DMS114 treated with DMSO at 0.1 percent for 48 hours (cell line): ENCODE results near the gene PCSK5.

Experiments used
- DNase-seq: peaks from one replicate; lab custom pipeline; 2025; ENCODE audit not compliant: unreplicated experiment; lab: John Stamatoyannopoulos, UW

PCSK5 gene

DNA sequence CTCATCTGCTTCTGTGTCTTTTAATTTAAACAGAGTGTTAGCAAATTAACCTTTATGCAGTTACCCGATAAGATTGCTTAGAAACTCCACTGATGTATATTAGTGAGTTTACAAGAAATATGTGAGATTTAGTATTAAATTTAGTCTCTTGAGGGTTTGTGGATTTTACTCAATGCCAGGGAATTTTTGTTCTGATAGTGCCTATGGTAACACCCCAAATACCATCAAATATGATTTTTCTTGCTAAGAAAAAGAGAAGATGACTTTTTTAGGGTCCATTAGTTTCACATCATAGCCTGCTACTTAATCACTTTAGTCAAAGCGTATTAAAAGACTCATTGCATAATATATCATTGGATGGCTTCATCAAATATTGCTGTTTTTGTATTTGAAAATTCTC lies 224.9 kb downstream of the PCSK5 start:
- no peak for DNase-seq

DNA sequence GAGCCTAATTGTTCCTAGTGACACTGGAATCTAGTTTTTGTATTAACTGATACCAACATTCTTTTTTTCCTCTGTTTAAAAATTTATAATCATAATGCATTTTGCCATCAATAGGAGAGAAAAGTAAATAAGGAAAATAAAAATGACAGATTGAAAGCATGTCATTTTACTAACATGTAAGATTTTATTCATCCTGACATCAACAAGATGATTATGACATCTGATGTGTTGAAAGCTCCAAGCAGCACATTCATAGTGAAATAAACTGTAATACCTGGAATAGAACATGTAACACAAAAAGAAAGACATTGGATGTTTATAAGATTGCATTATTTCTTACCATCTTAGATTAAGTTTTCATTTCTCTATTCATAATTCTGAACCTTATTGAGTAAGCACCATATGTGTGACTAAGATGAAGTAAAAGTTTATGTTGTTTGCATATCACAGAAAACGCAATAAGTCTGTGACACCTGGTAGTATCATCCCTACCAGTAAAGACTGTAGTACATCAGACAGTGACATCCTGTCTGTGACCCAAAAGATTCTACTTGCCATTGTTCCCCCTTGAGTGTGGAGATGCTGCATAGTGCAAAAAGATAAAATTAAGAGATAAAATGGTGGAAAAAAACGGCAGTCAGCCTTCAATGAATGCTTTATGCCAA lies 225.6 kb downstream of the PCSK5 start:
- no peak for DNase-seq

DNA sequence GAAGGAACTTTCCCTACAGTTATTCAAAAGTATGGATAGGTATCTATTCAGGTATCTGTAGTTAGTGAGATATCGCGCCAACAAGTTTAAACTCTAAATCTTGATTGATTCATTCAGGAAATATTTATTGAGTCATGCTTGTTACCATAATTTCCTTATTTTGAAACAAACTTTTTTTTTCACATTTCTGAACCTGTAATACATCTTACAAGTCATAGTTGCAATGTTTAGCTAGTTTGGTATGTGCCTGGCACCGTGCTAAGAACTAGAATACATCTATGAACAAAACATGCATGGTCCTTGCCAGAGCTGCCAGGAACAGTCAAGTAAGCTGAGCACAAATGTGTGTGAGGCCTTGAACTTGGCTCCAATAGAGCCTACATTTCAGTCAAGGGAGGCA lies 226.4 kb downstream of the PCSK5 start:
- no peak for DNase-seq

DNA sequence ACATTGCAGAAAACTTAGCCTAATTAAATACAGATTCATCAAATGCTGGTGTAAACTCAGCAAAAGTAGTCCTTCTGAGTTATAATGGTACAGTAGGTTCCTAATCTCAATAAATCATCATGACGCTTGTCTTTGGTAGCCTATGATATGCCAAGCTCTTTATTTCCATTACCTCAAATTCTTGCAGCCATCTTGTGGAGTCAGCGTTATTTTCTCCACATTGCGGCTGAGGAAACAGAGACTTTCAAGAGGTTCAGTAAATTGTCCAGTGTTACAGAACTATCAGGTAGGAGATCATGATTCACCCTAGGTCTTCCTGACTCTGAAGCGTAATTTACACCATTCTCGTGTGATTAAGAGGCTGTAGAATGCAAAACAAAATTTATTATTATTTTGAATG lies 237.2 kb downstream of the PCSK5 start:
- DNase-seq = no peak

DNA sequence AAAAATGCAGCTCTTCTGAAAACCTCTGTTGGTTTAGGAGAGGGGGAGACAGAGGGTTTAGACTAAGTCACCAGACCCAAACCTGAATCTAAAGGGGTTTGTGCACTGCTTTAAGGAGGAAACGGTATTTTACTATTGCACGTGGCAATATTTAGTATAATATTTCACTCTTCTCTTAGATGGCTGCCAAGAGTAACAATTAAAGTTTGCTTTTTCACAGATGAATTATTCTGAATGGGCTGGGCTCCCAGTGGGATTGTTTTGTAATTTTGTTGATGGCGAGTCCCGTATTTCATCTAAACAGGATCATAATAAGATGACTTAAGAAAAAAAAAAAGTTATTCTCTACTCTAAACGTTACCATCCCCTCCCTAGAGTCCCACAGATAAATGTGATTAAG lies 245.4 kb downstream of the PCSK5 start:
- no peak for DNase-seq

DNA sequence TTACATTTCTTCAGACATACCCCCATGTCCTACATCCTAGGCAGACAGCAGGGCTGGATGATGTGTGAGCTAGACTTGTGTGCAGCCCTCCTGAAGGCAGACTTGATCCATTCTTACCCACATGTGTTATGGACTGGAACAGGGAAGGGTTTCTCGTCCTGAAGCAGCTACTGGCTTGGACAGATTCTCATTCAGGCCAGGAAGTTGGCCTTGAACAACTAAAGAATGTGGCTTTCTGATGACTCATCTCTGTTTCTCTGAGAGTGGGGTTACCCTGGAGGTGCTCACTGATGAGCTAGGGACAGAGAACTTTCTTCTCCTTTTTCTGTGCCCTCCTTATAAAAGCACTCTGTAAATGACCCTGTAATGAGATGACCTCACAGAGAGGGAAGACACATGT lies 246.5 kb downstream of the PCSK5 start:
- no peak for DNase-seq

DNA sequence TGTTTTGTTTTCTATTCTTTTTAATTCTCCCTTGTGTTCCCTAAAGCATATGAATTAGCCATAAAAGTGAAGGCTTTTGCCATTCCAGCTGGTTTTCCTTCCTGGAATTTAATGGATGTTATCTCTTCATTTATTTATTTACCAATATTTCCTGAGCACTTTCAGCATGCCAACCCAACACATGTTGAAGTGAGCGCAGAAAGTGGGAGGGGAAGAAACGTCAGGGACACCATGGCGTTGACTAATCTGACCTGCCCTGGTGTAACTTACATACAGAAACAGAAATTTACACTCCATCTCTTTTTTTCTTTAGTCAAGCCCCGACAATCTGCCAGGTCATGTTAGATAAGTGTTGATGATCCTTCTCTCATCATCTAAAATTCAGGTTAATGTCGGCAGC lies 247.5 kb downstream of the PCSK5 start:
- DNase-seq = no peak

DNA sequence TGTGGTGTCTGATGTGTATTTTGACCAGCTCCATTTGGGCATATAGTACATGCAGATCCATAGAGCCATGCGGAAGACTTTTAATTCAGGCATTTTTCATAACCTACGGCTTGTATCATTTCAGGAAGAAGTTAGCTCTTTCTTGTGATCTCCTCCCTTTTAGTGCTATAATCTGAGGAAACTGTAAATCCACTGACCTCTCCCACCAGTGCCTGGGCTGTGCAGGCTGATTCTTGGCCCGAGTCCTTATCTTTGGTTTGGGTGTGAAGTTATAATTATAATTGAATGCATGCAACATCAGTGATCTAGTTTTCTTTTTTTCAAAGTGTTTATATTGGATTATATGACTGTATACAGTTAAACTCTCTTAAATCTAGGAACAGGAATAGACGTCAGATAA lies 247.9 kb downstream of the PCSK5 start:
- DNase-seq = no peak

DNA sequence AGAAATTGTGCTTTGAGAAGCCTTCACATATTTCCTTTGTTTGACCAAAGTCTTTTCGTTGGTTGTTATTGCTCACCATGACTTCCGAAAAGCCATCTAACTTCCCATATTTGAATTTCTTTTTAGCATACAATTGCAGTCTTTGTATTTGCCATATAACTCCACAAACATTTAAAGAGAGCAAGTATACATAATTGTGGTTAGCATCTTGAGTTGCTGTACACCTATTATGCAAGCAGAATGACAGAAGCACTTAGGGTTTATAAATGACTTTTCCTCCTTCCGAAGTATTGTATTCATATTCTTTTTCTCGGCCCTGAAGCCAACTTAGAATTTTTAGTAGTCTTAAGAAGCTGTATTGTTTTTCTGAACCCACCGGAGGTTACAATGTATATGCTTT lies 253.4 kb downstream of the PCSK5 start:
- DNase-seq = no peak

DNA sequence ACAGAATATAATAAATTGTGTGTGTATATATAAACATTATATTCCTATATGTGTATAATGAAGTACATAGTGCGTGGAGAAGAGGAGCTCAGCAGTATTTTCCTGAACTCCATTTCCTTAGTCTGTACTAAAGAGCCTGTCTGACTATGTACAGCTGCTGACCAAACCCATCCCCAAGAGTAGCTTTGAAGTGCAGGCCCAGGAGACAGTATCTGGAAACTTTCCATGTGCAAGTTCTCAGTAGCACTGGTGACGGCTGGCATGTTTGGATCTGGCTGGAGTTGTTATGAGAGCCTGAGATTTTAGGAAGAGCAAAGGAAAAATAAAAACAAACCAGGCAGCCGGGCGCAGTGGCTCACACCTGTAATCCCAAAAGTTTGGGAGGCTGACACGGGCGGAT lies 259.5 kb downstream of the PCSK5 start:
- DNase-seq = no peak

DNA sequence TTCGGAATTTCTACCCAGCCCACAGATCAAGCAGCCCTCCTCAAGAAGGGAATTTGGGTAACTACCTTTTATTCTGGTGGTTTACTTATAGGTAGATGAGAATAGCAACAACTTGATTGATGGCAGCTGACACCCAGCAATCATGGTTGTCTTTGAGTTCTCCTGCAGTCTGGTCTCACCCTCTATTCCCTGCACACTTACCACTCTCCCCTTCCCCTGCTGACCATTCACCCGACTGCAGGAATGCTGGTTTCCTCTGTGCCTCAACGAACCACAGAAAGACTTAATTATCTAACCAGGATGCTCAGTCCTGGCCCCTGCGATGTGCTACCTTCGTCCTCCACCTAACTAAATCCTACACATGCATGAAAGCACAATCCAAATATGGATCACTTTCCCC lies 260.8 kb downstream of the PCSK5 start:
- no peak for DNase-seq

DNA sequence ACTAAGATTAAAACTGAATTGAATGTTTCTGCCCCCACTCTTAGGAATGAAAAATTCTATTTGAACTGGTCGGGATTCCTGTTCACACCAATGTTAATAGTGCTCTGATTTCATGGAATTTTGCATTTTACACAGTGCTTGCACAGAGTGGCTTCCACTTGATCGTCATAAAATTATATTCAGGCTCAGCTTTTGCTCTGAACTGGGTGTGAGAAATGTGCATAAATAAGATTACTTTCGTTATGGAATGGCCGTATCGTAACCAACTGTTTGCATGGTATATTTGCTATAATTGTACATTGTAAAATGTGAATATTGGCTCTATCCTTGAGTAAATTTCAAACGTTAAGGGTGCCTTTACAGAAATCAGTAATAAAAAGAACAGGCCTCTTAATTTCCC lies 262.9 kb downstream of the PCSK5 start:
- DNase-seq = no peak

DNA sequence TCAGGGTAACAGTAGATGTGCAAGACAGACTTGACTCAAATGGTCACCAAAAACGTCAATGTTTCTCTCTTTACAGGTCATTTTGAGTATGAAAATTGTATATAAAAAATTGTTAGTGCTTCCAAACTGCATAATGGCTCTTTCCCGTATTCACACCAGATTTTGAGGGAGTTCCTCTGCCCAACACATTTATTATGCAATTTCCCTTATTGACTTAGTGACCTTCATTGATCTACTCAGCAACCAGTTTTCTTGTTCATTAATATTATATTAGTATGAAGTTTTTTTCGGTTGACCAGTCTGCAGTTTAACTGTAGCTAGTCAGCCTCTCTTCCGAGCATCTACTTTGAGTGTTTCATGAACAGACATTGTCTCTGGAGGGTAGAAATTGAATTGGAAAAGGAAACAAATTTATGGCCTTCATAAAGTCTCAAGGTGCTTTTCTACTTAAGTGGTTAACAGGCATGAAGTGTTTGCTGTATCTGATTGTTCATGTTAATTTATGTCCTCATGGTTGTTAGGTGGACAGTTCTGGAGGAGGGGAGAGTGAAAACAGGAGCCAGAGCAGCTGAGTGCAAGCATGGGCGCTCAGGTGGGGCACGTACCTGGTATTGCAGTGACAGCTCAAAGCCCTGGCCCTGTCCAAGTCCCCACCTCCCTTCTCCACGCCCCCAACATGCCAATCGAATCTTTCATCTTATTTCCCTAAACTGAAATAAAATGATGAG lies 263.6 kb downstream of the PCSK5 start:
- no peak for DNase-seq

DNA sequence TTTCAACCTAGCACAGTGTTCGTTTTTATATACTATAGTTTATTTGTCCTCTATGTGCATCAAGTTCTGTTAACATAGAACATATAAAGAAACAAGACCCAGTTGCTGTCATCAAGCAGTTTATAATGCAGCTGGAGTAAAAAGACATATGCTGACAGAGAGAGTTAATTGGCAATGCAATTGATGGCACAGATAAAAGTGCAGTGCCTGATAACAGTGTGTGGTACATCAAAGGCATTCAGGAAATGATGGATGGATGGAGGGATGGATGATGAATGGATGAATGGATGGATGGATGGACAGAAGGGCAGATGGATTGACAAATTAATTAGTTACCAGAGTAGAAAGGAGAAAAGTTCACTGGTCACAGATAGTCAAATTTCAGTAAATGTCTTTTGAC lies 264.9 kb downstream of the PCSK5 start:
- DNase-seq = no peak

DNA sequence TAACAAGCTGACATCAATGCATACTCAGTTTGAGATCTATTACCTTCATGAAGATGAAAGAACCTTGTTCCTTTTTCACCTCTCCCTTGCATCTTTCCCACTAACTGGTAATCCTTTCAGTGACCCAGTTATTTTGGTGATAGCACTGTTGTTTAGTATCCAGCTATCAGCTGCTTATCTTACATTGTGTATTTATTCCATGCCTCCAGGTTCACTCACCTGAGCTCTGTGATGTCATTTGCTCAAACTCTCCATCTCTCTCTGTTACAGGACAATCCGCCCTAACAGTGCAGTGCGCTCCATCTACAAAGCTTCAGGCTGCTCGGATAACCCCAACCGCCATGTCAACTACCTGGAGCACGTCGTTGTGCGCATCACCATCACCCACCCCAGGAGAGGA lies 268.2 kb downstream of the PCSK5 start:
- DNase-seq = no peak

DNA sequence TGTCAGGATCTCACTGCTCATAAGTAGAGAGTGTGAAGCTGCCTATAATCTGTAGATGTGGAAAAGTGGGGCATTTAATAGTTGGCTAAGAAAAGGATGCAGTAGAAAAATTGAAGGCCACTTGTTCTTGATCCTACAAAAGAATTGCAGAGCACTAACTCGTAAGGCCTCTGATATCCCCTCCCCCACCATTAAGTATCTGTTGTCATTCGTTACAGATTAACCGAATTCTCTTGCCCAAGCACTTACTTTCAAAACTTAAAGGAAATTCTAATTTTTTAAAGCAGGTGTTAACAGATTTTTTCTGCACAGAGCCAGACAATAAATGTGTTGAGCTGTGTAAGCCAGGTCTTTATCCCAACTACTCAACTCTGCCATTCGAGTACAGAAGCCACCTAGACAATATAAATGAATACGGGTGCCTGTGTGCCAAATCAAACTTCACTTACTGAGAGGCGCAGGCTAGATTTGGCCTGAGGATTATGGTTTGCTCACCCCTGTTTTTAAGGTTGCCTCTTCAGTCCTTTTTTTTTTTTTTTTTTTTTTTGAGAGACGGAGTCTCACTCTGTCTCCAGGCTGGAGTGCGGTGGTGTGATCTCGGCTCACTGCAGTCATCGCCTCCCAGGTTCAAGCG lies 268.9 kb downstream of the PCSK5 start:
- no peak for DNase-seq

DNA sequence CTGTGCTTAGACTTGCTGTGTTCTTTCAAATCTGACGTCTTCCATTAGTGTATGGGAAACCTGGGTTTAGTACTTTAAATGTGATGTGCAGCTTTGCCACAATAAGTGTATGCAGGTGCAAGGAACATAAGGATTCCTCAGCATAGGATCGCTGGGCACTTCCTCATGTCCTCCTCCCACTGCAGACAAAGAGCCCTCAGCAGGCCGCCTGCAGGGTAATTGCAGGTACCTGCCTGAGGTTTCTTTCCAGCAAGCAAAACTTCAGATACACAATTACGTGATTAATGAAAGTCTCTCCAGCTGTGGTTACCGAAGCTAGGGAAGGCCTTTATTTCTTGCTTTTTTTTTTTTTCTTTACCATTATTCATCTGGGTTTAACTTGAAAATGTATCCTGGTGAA lies 270.6 kb downstream of the PCSK5 start:
- no peak for DNase-seq

DNA sequence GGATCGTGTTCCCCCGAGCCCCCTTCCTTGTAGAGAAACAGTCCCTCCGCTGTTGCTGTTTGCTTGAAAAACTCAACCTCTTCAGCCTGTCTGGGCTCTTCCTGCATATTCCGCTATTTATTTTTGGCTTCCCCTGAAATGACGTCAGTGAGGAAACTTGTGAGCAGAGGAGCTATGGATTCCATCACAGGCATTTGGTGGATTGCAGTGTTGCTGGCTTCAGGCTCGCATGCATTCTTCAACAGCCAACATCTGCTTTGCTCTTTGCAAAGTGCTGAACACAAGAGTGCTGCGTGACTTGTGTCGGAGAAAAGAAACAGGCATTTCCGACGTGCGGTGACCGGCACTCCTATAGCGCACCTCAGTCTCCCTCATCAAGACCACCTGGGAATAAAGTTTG lies 271.1 kb downstream of the PCSK5 start:
- no peak for DNase-seq

DNA sequence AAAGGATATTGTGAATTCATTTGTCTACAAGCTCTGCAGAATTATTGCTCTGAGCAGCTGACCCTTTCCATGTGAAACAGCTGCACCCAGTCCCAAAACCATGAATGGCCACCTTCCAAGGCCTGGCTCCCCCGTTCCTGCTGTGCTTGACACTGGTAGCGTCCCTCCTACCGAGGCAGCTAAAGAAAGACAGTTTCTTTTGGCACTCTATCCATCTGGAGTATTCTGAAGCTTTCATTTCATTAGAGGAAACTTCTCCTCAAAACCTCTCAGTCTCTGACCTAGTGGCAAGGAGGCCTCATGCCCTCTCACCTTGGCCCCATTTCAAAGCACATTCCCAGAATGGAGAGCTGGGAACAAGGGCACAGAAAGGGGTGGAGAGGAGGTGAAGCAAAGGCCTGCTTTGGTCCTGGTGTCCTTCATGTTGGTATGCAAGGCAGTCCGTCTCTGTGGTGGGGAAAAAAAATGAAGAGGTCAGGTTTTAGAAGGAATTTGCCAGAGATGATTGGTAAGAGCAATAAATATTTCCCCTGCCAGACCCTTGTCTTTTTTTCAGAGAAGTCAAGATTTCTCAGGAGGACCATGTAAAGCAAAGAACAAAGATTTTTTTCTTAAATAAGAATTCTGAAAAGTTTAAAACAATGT lies 271.7 kb downstream of the PCSK5 start:
- no peak for DNase-seq

DNA sequence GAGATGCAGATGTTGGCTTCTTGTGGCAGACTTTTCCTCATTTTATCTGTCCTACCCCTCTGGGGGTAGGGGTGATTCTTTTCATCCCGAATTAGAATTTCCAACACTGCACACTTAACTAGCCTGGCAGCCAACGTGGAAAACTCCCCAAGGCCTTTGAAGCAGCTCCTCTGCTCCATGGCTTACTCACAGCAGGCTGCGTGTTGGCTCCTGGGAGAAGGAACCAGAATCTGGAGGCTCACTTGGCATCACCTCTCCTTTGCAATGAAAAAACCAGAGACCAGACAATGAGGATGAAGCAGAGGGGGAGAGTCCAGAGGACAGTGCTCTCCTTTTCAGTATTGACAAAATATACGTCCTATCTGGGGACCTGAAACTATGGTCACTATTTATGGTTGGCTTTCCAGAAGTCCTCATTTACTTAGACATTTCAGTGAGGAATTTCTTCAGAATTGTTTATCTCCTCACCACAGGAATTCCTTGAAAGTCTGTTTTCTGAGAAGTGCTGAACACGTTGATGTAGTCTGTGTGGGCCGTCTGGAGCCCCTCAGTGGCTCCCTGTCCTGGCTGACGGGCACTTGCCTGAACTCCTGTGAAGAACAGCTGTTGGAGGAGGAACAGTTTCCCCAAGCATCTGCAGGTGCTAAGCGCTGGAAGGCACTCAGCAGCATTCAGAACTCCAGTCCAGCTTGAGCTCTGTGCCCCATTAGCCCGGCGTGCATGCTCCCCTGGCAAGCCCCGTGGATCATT lies 272.5 kb downstream of the PCSK5 start:
- DNase-seq = no peak

DNA sequence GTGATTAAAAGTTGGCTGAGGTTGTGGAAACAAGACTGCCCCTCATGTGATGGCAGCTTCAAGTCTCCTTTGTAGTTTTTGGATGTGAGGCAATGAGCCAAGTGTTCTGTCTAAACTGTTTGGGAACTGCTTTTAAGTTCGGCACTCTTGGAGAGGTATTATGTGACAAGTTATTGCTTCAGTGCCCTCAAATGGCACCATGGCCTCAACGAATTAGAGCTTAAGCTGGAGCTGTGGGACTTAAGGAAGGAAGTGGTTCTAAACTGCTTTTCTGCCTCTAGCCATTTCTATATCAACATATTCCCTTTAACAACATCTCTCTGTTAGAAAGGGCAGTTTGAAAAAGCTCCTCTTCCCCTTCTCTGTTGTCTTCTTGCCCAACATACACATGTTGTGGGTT lies 276.1 kb downstream of the PCSK5 start:
- no peak for DNase-seq
